ENCODE results near the gene CENPX. TPM values are rescaled to one million over a fixed set of nuclear protein-coding genes. Genes with fewer than 3 reads are reported as not detected.
A peak's percentile ranks its signal among the peaks of the same experiment; 100 is the strongest.

The CENPX gene
- total RNA-seq, 1 experiment from 2014 or later: 77.9 TPM

DNA sequence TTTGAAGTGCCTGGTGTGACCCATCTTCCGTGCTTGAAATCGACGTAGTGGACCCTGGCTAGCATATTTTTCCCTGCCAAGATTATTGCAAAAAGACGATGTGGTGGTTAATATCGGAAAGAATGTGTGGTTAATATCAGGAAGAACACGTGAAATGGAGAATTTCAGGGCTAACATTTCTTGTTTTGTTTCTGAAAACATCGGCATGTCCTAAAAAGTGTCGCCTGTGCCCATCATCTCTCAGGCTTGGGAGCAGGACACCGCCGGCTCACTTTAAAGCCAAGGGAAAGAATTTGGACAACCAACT is 15.2 kb upstream of the CENPX start:
- Histone ChIP-seq H2BK5ac (ENCODE audit: insufficient read length, low read length) (no peak overlapping the region), H3K4ac (ENCODE audit: low read depth, low read length) (no peak overlapping the region), H3K14ac (ENCODE audit: insufficient read depth, low read length) (no peak overlapping the region), H4K20me1 (ENCODE audit: control insufficient read depth, insufficient read depth, insufficient read length) (no peaks in the 10 kb centered on the region), H2BK20ac (ENCODE audit: low read depth, low read length, poor library complexity, severe bottlenecking) (no peak overlapping the region), H3K27ac (ENCODE audit: insufficient read length, low read depth, low read length) (no peak overlapping the region), H2AFZ (ENCODE audit: low read length) (no peak overlapping the region), H2BK120ac (ENCODE audit: low read depth, low read length, poor library complexity, severe bottlenecking) (no peak overlapping the region), H3K79me1 (ENCODE audit: insufficient read depth, low read depth, low read length, poor library complexity, severe bottlenecking) (no peaks in the 10 kb centered on the region), H3T11ph (ENCODE audit: low read length) (no peak overlapping the region), H3K56ac (ENCODE audit: insufficient read length, low read depth, low read length) (no peak overlapping the region), H3K23me2 (ENCODE audit: insufficient read length, low read depth, low read length, poor library complexity, severe bottlenecking) (no peaks in the 10 kb centered on the region), H3K18ac (ENCODE audit: insufficient read length, low read depth, low read length) (no peak overlapping the region), H4K8ac (replicated peaks; ENCODE audit: insufficient read length, low read depth, low read length) (no peak overlapping the region), H3K9me3 (ENCODE audit: control insufficient read depth, low read depth, low read length) (no peaks in the 10 kb centered on the region), H4K91ac (ENCODE audit: insufficient read length, low read depth, low read length) (no peak overlapping the region), H2AK5ac (ENCODE audit: insufficient read length, low read length) (no peak overlapping the region), H3K9ac (ENCODE audit: extremely low read depth, insufficient read length, low read length) (no peak overlapping the region), H3K4me1 (ENCODE audit: insufficient read depth, low read length) (no peaks in the 10 kb centered on the region), H2BK12ac (ENCODE audit: insufficient read length, low read depth, low read length) (no peak overlapping the region), H3K27me3 (ENCODE audit: insufficient read depth, low read length) (no peaks in the 10 kb centered on the region; the same call in 1 of the 2 replicates), H3K4me2 (ENCODE audit: insufficient read depth, insufficient read length, low read length) (peak overlapping the region; percentile 15), H2BK15ac (ENCODE audit: low read depth, low read length) (no peak overlapping the region), H4K5ac (ENCODE audit: insufficient read length, low read depth, low read length) (no peak overlapping the region), H3K23ac (ENCODE audit: insufficient read length, low read depth, low read length) (no peak overlapping the region), H3K79me2 (ENCODE audit: insufficient read depth, low read length) (no peaks in the 10 kb centered on the region)
- Mint-ChIP-seq H3K36me3 (ENCODE audit: insufficient read depth in 1 of 3, low read depth in 3 of 3) (peaks cover 8 to 16% (median 12%) of the 10 kb centered on the region in 3 experiments; a peak in 6 of 7 replicates), H3K4me1 (peaks cover 20 to 31% of the 10 kb centered on the region in 2 experiments), H3K27ac (no peak overlapping the region; a peak in 2 of 7 replicates), H3K9me3 (no peaks in the 10 kb centered on the region; a peak in 2 of 5 replicates), H3K4me3 (peak overlapping the region; percentile 74 to 83), H3K27me3 (ENCODE audit: low read depth) (peaks cover 14% of the 10 kb centered on the region)
- no CpG with 5 or more reads among the region's 10 CpGs for WGBS (ENCODE audit: extremely low coverage, insufficient read length, low lambda C conversion rate)
- TF ChIP-seq, protein P1, sequence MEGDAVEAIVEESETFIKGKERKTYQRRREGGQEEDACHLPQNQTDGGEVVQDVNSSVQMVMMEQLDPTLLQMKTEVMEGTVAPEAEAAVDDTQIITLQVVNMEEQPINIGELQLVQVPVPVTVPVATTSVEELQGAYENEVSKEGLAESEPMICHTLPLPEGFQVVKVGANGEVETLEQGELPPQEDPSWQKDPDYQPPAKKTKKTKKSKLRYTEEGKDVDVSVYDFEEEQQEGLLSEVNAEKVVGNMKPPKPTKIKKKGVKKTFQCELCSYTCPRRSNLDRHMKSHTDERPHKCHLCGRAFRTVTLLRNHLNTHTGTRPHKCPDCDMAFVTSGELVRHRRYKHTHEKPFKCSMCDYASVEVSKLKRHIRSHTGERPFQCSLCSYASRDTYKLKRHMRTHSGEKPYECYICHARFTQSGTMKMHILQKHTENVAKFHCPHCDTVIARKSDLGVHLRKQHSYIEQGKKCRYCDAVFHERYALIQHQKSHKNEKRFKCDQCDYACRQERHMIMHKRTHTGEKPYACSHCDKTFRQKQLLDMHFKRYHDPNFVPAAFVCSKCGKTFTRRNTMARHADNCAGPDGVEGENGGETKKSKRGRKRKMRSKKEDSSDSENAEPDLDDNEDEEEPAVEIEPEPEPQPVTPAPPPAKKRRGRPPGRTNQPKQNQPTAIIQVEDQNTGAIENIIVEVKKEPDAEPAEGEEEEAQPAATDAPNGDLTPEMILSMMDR (conservative IDR thresholded peaks at IDR 0.05): no peak
- no peak for DNase-seq

Measured in H9 (cell line).